Fibroblast of skin of right quadriceps (primary cell): ENCODE results near the gene TTC14.
A peak's percentile ranks its signal among the peaks of the same experiment; 100 is the strongest.
"Not testable (repeated sequence)": the region's sequence is repeated elsewhere in the genome, so short reads cannot be mapped to it uniquely, and the experiment has no call there.

Experiments
- DNase-seq: peaks from one replicate; pipeline ENCODE4 v3.0.0-alpha.2; 2013

TTC14 gene, protein sequence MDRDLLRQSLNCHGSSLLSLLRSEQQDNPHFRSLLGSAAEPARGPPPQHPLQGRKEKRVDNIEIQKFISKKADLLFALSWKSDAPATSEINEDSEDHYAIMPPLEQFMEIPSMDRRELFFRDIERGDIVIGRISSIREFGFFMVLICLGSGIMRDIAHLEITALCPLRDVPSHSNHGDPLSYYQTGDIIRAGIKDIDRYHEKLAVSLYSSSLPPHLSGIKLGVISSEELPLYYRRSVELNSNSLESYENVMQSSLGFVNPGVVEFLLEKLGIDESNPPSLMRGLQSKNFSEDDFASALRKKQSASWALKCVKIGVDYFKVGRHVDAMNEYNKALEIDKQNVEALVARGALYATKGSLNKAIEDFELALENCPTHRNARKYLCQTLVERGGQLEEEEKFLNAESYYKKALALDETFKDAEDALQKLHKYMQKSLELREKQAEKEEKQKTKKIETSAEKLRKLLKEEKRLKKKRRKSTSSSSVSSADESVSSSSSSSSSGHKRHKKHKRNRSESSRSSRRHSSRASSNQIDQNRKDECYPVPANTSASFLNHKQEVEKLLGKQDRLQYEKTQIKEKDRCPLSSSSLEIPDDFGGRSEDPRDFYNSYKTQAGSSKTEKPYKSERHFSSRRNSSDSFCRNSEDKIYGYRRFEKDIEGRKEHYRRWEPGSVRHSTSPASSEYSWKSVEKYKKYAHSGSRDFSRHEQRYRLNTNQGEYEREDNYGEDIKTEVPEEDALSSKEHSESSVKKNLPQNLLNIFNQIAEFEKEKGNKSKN

DNA sequence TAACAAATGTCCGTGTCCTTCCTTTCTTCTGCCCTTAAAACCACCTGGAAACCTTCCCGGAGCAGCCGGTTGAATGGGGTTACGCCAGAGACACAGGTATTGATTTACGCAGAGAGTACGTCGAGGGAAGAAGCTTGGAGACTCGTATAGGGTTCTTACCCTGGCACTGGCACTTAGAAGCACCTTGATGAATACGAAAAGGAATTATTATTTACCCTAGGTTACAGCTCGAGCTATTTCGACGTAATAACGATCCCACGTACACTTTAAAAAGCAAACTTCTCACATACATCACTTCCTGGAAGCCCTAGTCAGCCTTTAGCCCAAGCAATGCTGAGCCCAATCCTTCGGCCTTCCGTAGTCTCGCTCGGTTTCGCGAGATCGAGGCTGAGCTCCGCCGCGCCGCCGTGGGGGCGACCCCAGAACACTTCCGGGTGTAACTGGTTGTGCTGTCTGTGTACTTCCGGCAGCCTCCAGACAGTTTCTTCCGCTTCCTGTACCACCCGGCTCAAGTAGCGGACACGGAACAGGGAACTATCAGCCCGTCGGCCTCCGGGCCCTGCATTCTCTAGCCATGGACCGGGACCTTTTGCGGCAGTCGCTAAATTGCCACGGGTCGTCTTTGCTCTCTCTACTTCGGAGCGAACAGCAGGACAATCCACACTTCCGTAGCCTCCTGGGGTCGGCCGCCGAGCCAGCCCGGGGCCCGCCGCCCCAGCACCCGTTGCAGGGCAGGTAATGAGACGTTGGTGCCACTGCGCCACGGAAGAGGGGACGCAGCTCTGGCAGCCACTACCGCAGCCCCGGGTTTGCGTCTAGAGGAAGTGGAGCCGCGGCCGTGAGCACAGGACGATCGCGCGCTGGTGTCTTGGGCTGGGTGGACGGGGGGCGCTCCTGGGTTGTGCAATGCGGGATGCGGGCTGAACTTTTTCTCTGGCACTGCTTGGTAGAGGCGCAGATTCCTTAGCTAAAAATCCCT lies at the start of gene TTC14:
TTC14 (plus strand) TSS at position 476 of the 979 bp plus-strand sequence; CDS start at position 575, 99 bp downstream.
- DNase-seq, result peak; percentile 95

GRCh38 chr3:180563406-180563805 lies 38.6 kb upstream of the TTC14 start:
- DNase-seq, result no peak

GRCh38 chr3:180564676-180565075 lies 37.3 kb upstream of the TTC14 start:
- no peak for DNase-seq

GRCh38 chr3:180570238-180570637 lies 31.7 kb upstream of the TTC14 start:
- no peak for DNase-seq

DNA sequence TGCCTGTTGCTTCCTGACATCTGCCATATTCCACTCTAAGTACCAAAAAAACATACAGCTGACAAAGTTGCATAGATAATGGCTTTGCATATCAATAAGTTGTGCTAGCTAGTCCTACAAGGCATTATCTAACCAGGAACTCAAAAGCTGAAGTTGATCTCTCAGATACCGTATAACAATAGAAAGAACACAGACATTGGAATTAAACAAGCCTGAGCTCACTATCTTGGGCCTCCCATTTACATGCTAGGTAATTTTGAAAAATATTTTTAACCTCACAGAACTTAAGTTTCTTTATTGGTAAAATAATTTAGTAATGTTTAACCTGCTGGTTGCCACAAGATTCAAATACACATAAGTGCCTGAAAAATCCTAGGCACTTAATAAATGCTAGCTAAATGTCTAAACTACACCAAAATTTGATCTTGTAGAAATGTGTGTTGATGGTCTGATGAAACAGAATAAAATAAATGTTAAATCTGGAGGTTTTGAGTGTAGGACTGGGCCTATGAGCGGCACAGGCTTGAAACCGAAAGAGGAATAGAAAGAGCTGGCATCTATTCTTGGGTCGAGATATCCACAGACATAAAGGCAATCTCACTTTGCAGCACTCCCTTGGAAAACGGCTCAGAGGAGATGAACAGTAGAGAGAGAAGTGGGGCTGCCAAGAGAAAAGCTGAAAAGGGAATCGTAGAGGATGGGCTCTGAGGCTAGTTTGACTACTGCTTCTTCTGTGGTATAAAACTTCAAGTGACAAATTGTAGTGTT lies 29.9 kb upstream of the TTC14 start:
- DNase-seq, result no peak

DNA sequence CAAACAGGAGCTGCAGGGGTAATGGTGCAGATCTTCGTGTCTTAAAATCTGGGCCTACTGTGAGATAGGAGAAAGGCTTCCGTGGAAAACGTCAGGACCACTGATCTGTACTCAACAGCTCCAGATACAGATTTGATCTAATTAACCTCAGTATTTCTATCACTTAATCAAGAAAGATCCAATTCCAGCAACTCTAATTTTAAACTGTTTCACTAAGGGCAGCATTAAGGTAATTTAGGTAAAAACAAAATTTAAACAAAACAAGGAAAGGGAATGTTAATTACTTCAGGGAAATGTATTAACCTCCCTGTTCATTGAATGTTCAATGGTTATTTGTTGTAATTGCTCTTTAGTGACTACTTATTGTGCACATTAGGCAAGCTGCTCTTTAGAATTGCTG lies 26.4 kb upstream of the TTC14 start:
- DNase-seq, result no peak

GRCh38 chr3:180580934-180581333 lies 21.0 kb upstream of the TTC14 start:
- DNase-seq, result no peak

DNA sequence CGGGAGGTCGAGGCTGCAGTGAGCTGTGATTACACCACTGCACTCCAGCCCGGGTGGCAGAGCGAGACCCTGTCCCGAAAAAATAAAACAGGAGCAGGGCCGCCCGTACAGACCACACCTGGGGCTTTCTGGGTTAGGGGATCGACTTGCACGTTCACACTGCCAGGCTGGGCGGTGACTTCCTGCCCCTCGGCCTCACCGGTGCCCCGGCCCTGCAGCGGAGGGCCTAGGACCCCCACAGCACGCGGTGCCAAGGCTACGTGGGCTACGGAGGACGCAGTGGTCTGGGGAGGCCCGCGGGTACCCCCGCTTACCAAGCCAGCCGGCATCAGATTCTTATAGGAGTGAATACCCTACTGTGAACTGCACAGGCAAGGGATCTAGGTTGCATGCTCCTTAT lies 11.6 kb upstream of the TTC14 start:
- DNase-seq, result no peak

- not testable (repeated sequence) for DNase-seq
Observed at GRCh38 chr3:180593631-180594030, 8.3 kb upstream of the TTC14 start.

GRCh38 chr3:180594631-180595558 lies 7.1 kb upstream of the TTC14 start:
- peak; percentile 45 for DNase-seq

- DNase-seq, result no peak
Observed at GRCh38 chr3:180595559-180595935, 6.4 kb upstream of the TTC14 start.

DNA sequence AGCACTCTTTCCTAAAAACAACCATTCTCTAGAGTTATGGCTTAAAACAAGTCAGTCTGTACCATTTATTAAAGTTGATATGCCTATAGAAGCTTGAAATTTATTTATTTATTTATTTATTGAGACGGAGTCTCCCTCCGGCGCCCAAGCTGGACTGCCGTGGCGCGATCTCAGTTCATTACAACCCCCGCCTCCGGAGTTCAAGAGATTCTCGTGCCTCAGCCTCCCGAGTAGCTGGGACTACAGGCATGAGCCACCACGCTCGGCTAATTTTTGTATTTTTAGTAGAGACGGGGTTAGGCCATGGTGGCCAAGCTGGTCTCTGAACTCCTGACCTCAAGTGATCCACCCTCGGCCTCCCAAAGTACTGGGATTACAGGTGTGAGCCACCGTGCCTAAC lies 1.5 kb upstream of the TTC14 start:
- no peak for DNase-seq

- no peak for DNase-seq
Observed at GRCh38 chr3:180611006-180611405, 9.0 kb downstream of the TTC14 start.

DNA sequence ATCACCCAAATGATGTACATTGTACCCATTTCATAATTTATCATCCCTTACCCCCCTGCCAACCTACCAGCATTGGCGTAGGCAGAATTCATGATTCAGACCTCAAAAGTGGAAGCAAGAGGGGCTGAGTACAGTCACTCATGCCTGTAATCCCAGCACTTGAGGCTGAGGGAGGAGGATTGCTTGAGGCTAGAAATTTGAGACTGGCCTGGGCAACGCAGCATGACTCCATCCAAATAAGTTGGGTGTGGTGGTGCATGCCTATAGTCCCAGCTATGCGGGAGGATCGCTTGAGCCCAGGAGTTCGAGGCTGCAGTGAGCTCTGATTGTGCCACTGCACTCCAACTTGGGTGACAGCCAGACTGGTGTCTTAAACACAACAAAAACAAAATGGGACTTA lies 10.4 kb downstream of the TTC14 start:
- DNase-seq, result no peak

- DNase-seq, result no peak
Observed at GRCh38 chr3:180615954-180616353, 14.0 kb downstream of the TTC14 start.

DNA sequence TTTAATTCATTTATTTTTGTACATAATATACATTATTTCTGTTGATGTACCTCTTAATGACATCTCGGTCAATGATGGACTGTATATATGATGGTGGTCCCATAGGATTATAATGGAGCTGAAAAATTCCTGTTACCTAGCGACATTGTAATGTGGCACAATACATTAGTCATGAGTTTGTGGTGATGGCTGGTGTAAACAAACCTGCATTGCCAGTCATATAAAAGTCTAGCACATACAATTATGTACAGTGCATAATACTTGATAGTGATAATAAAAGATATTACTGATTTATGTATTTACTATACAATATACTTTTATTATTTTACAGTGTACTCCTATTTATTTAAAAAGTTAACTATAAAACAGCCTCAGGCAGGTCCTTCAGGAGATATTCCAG lies 15.1 kb downstream of the TTC14 start:
- DNase-seq, result no peak

DNA sequence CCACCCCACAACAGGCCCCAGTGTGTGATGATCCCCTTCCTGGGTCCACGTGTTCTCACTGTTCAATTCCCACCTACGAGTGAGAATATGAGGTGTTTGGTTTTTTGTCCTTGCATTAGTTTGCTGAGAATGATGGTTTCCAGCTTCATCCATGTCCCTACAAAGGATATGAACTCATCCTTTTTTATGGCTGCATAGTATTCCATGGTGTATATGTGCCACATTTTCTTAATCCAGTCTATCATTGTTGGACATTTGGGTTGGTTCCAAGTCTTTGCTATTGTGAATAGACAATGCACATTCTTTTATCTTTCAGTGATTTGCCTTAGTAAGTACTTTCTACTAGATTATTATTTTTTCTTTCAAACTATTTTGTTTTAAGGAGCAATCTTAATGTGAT lies 16.6 kb downstream of the TTC14 start:
- not testable (repeated sequence) for DNase-seq

DNA sequence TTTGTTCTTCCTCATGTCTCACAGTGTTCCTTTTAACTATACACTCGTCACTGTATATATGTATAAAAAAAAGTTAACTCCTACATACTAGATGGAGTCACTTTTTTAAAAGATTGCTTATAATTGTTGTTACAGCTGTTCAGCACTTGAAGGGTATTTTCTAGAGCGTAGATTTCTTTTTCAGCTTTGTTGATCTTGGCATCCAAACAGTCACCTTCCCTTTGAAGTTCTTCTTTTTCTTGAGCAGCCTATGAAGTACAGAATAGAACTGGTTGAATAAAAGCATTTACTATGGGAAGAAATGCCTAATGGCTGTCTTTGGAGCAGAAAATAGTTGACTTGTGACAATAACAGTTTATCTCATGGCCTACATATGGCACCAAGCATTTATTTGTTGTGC lies 17.8 kb downstream of the TTC14 start:
- no peak for DNase-seq

GRCh38 chr3:180624714-180625113 lies 22.8 kb downstream of the TTC14 start:
- DNase-seq, result no peak

DNA sequence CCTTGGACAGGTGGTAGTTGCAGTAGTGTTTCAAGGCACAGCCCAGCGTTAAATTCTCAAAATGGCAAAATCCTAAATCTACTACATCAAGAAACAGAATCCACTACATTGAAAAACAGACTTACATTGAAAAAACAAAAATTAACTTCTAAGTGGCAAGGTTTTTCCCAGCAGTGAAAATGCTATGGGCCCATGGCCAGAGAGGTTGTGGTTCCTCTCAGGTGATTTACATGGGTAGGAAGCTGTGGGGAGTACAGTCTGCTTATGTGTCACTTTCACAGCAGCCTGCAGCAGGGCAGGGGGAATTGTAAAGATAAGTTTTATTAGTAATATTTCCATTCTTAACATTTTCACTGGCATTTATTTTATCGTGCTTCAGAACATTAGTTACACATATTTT lies 24.9 kb downstream of the TTC14 start:
- DNase-seq, result no peak

- DNase-seq, result no peak
Observed at GRCh38 chr3:180630371-180630770, 28.4 kb downstream of the TTC14 start.
